PC-9 (cell line): ENCODE results near the gene RC3H1.

Source experiments
- EZH2 ChIP-seq: fragments of 200-600 bp; sonication (generic); IDR thresholded peaks from 2 replicates; pipeline ENCODE4 v1.8.0; 2017; ENCODE audit warnings: antibody characterized with exemption, low read depth
- TF ChIP-seq, protein P1 (sequence below): fragments of 200-600 bp; sonication (generic); conservative IDR thresholded peaks from 2 replicates; pipeline ENCODE4 v1.6.1; 2017; ENCODE audit warnings: mixed run types, antibody characterized with exemption, mild to moderate bottlenecking, moderate library complexity

DNA sequence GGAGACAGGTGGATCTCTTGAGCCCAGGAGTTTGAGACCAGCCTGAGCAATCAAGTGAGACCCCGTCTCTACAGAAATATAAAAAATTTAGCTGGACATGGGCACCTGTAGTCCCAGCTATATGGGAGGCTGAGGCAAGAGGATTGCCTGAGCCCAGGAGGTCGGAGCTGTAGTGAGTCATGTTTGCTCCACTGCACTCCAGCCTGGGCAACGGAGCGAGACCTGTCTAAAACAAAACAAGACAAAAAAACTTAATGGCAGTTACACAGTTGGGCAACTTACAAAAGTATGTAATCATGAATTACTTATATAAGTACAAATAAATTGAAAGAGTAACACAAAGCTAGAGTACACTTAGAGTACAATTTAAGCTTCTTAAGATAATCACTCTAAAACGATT lies 25.2 kb downstream of the RC3H1 start:
- TF ChIP-seq EZH2, result no peak
- TF ChIP-seq, protein P1, sequence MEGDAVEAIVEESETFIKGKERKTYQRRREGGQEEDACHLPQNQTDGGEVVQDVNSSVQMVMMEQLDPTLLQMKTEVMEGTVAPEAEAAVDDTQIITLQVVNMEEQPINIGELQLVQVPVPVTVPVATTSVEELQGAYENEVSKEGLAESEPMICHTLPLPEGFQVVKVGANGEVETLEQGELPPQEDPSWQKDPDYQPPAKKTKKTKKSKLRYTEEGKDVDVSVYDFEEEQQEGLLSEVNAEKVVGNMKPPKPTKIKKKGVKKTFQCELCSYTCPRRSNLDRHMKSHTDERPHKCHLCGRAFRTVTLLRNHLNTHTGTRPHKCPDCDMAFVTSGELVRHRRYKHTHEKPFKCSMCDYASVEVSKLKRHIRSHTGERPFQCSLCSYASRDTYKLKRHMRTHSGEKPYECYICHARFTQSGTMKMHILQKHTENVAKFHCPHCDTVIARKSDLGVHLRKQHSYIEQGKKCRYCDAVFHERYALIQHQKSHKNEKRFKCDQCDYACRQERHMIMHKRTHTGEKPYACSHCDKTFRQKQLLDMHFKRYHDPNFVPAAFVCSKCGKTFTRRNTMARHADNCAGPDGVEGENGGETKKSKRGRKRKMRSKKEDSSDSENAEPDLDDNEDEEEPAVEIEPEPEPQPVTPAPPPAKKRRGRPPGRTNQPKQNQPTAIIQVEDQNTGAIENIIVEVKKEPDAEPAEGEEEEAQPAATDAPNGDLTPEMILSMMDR, result no peak
